ENCODE results near the gene CABP2.

GRCh38 chr11:67492069-67492727, 31.0 kb downstream of the CABP2 start:
- TF ChIP-seq ZNF639 (tag by site-specific recombination; IDR thresholded peaks at IDR 0.05) (no peak), CTCF (tag by site-specific recombination; IDR thresholded peaks at IDR 0.05) (no peak), ZNF292 (tag by site-specific recombination; IDR thresholded peaks at IDR 0.05; ENCODE audit: borderline replicate concordance, low read depth) (no peak), BCL11B (tag by site-specific recombination; IDR thresholded peaks at IDR 0.05; ENCODE audit: low read depth) (no peak), ZNF518A (tag by site-specific recombination; conservative IDR thresholded peaks at IDR 0.05; ENCODE audit: low read depth) (no peak), KLF10 (tag by site-specific recombination; IDR thresholded peaks at IDR 0.05) (no peak), ZNF26 (tag by site-specific recombination; IDR thresholded peaks at IDR 0.05) (no peak), ZNF707 (tag by site-specific recombination; IDR thresholded peaks at IDR 0.05) (no peak), ZNF19 (tag by site-specific recombination; IDR thresholded peaks at IDR 0.05; ENCODE audit: low read depth) (no peak), ZNF473 (tag by site-specific recombination; IDR thresholded peaks at IDR 0.05) (no peak), PRDM6 (tag by site-specific recombination; IDR thresholded peaks at IDR 0.05) (no peak), TCF7L2 (IDR thresholded peaks at IDR 0.05; ENCODE audit: borderline replicate concordance, low read depth, low read length) (no peak)

Measured in HEK293 (cell line).